Measurements from ENCODE around the gene VEPH1. TPM values are rescaled to one million over a fixed set of nuclear protein-coding genes. Genes with fewer than 3 reads are reported as not detected.
"Not testable (repeated sequence)": the region's sequence is repeated elsewhere in the genome, so short reads cannot be mapped to it uniquely, and the experiment has no call there.

VEPH1 gene
- total RNA-seq, 1 experiment from 2014 or later, result 35.1 TPM

DNA sequence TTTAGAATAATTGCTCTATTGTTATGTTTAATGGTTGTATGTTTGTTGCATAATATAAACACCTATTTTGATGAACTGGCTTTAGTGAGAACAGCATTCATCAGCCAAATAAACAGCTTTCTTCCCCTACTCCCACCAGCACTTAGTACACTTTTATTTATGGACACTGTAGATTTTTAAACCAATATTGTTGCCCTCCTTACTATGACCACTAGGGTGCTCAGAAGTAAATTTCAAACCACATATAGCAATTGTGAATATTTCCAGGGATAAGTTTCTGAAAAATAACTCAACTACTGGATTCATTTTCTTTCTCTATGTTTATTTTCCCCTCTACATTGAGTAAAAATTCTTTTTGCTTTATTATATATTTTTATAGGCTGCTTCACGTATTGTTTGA is 151.2 kb downstream of the VEPH1 start:
- Mint-ChIP-seq H3K36me3 (ENCODE audit: insufficient read depth, unreplicated experiment) (no peaks in the 10 kb centered on the region), H3K4me3 (ENCODE audit: low read depth, unreplicated experiment) (no peak overlapping the region), H3K27ac (ENCODE audit: unreplicated experiment) (no peak overlapping the region), H3K4me1 (ENCODE audit: low read depth, unreplicated experiment) (no peaks in the 10 kb centered on the region), H3K27me3 (ENCODE audit: unreplicated experiment) (no peaks in the 10 kb centered on the region), H3K9me3 (ENCODE audit: low read depth, unreplicated experiment) (no peaks in the 10 kb centered on the region)
- CTCF ChIA-PET, result interaction anchor here (2.2 kb wide), 1 partner anchor 148 kb away, joined by 5 read pairs; no protein-coding TSS in a partner anchor
- TF ChIP-seq, protein P1, sequence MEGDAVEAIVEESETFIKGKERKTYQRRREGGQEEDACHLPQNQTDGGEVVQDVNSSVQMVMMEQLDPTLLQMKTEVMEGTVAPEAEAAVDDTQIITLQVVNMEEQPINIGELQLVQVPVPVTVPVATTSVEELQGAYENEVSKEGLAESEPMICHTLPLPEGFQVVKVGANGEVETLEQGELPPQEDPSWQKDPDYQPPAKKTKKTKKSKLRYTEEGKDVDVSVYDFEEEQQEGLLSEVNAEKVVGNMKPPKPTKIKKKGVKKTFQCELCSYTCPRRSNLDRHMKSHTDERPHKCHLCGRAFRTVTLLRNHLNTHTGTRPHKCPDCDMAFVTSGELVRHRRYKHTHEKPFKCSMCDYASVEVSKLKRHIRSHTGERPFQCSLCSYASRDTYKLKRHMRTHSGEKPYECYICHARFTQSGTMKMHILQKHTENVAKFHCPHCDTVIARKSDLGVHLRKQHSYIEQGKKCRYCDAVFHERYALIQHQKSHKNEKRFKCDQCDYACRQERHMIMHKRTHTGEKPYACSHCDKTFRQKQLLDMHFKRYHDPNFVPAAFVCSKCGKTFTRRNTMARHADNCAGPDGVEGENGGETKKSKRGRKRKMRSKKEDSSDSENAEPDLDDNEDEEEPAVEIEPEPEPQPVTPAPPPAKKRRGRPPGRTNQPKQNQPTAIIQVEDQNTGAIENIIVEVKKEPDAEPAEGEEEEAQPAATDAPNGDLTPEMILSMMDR (IDR thresholded peaks at IDR 0.05; ENCODE audit: unreplicated experiment), result peak; percentile 66
- no peak for DNase-seq
- intact Hi-C loops (cut with micrococcal nuclease; ENCODE audit: unreplicated experiment), result loop anchor here (1.0 to 10.0 kb wide), 4 partner anchors 8 to 140 kb away; no protein-coding TSS in a partner anchor
- no TSS peak for BruUV-seq (replicated peaks)

DNA sequence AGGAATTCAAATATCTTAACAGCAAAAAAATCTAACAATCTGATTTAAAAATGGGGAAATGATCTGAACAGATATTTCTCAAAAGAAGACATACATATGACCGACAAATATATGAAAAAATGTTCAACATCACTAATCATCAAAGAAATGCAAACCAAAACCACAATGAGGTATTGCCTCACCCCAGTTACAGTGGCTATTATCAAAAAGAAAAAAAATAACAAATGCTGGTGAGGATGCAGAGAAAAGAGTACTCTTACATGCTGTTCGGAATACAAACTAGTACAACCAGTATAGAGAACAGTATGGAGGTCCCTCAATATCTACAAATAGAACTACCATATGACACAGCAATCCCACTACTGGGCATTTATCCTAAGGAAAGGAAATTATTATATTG is 152.6 kb downstream of the VEPH1 start:
- DNase-seq; H3K27me3 Mint-ChIP-seq (ENCODE audit: unreplicated experiment); BruUV-seq (replicated peaks); H3K36me3 Mint-ChIP-seq (ENCODE audit: insufficient read depth, unreplicated experiment); CTCF ChIA-PET; H3K9me3 Mint-ChIP-seq (ENCODE audit: low read depth, unreplicated experiment); H3K4me3 Mint-ChIP-seq (ENCODE audit: low read depth, unreplicated experiment); H3K4me1 Mint-ChIP-seq (ENCODE audit: low read depth, unreplicated experiment); H3K27ac Mint-ChIP-seq (ENCODE audit: unreplicated experiment): not testable (repeated sequence)
- intact Hi-C loops (cut with micrococcal nuclease; ENCODE audit: unreplicated experiment), result loop anchor here (5.0 to 10.0 kb wide), 3 partner anchors 97 to 142 kb away; no protein-coding TSS in a partner anchor

DNA sequence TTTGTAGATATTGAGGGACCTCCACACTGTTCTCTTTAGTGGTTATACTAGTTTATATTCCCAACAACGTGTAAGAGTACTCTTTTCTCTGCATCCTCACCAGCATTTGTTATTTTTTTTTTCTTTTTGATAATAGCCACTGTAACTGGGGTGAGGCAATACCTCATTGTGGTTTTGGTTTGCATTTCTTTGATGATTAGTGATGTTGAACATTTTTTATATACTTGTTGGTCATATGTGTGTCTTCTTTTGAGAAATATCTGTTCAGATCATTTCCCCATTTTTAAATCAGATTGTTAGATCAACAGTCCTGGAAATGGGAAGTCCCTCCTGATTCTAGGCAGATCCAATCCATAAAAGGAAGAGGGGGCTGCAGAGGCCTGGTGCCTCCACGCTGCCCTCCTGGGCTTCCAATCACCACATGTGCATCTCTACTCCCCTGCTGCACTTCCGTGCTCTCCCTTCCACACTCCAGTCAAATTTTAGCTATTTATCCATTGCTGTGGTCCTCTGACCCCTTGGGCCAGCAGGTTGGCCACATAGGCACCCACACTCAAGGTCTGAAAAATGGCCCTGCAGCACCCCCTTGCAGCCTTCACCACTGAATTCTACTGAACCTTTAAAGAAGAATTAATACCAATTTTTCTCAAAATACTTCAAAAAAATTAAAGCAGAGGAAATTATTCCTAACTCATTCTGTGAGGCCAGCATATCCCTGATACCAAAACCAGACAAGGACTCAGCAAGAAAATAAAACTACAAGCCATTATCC is 154.7 kb downstream of the VEPH1 start:
- H3K4me3 Mint-ChIP-seq (ENCODE audit: low read depth, unreplicated experiment); H3K4me1 Mint-ChIP-seq (ENCODE audit: low read depth, unreplicated experiment); H3K27me3 Mint-ChIP-seq (ENCODE audit: unreplicated experiment); intact Hi-C loops (cut with micrococcal nuclease; ENCODE audit: unreplicated experiment); H3K9me3 Mint-ChIP-seq (ENCODE audit: low read depth, unreplicated experiment); DNase-seq; H3K27ac Mint-ChIP-seq (ENCODE audit: unreplicated experiment); BruUV-seq (replicated peaks); H3K36me3 Mint-ChIP-seq (ENCODE audit: insufficient read depth, unreplicated experiment): not testable (repeated sequence)
- CTCF ChIA-PET, result interaction anchor here (1.5 kb wide), 1 partner anchor 89 kb away, joined by 4 read pairs; no protein-coding TSS in a partner anchor

DNA sequence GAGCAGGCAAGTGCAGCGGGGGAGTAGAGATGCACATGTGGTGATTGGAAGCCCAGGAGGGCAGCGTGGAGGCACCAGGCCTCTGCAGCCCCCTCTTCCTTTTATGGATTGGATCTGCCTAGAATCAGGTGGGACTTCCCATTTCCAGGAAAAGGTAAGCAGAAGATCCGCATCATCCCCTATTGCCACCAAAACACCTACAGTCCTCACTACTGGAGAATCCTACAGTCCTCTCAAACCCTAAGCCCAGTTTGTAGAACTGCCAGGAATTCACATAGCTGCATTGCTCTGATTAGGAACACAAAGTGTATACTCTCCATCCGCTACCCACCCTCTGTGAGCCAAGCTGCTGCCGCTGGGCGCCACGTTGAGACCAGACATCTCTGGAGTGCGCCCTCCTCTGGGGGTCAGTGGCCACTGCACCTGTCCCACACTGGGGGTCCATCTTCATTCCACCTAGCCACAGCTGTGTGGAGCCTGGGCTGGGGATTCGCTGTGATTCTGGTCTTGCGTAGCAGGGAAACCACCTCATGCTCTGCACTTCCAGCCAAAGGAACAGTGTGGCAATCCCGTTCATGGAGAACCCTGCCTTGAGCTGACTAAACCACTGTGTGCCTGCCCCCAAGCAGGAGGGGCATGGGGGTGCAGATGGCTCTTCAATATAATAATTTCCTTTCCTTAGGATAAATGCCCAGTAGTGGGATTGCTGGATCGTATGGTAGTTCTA is 155.5 kb downstream of the VEPH1 start:
- intact Hi-C loops (cut with micrococcal nuclease; ENCODE audit: unreplicated experiment), result no loop called here
- TF ChIP-seq, protein P1 (IDR thresholded peaks at IDR 0.05; ENCODE audit: unreplicated experiment), result peak; percentile 82
- H3K36me3 Mint-ChIP-seq (ENCODE audit: insufficient read depth, unreplicated experiment), result no peaks in the 10 kb centered on the region
- H3K4me1 Mint-ChIP-seq (ENCODE audit: low read depth, unreplicated experiment), result no peaks in the 10 kb centered on the region
- H3K27me3 Mint-ChIP-seq (ENCODE audit: unreplicated experiment), result no peaks in the 10 kb centered on the region
- H3K27ac Mint-ChIP-seq (ENCODE audit: unreplicated experiment), result no peak overlapping the region
- H3K9me3 Mint-ChIP-seq (ENCODE audit: low read depth, unreplicated experiment), result peaks cover 4% of the 10 kb centered on the region
- H3K4me3 Mint-ChIP-seq (ENCODE audit: low read depth, unreplicated experiment), result no peak overlapping the region
- no TSS peak for BruUV-seq (replicated peaks)
- DNase-seq, result no peak
- CTCF ChIA-PET, result interaction anchor here (1.5 kb wide), 1 partner anchor 90 kb away, joined by 4 read pairs; no protein-coding TSS in a partner anchor

DNA sequence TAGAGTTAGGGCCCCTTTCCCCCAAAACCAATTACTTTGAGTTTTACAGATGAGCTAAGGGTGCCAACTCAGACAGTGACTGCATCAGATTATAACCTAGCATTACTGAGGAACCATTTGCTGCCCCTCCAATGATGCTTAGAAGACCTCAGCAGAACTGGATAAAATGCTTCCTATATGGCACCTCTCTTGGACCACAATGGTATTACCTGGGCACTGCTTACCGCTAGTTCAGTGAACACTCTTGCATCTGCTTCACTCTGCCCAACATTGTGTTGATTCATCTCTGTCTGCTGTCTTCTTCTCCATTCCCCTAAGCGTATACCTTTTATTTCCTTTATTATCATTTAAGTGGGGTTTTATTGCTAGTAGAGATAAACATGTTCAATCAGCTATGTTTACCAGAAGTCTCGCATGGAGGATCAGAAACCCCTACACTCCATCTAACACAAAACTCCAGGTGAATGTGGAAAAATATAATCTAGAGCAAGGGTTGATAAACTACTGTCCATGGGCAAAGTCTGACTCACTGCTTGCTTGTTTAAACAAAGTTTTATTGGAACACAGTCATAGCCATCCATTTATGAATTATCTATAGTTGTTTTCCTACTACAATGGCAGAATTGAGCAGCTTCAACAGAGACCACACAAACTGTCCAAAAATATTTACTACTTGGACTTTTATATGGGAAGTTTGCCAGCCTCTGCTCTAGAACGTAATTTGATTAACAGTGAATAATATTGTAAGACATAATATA is 166.8 kb downstream of the VEPH1 start:
- no peak for DNase-seq
- Mint-ChIP-seq H3K27me3 (ENCODE audit: unreplicated experiment) (no peaks in the 10 kb centered on the region), H3K4me1 (ENCODE audit: low read depth, unreplicated experiment) (peaks cover 26% of the 10 kb centered on the region), H3K36me3 (ENCODE audit: insufficient read depth, unreplicated experiment) (no peaks in the 10 kb centered on the region), H3K27ac (ENCODE audit: unreplicated experiment) (peak overlapping the region; percentile 64), H3K4me3 (ENCODE audit: low read depth, unreplicated experiment) (peak overlapping the region; percentile 1), H3K9me3 (ENCODE audit: low read depth, unreplicated experiment) (peaks cover 6% of the 10 kb centered on the region)
- BruUV-seq (replicated peaks), result no TSS peak
- CTCF ChIA-PET, result interaction anchor here (0.8 kb wide), 1 partner anchor 175 kb away, joined by 3 read pairs; no protein-coding TSS in a partner anchor
- intact Hi-C loops (cut with micrococcal nuclease; ENCODE audit: unreplicated experiment), result no loop called here
- TF ChIP-seq, protein P1 (IDR thresholded peaks at IDR 0.05; ENCODE audit: unreplicated experiment), result no peak
